Activated naive CD8-positive, alpha-beta T cell treated with anti-CD3 and anti-CD28 coated beads, Interleukin-2, amount 50 U/mL, for 16 hours (primary cell): ENCODE measurements around the gene FAM50A.

Experiments
- DNase-seq: peaks from one replicate; pipeline ENCODE4 v3.0.0-alpha.2; 2020; ENCODE audit warnings: low read depth, low spot score

Gene FAM50A

DNA sequence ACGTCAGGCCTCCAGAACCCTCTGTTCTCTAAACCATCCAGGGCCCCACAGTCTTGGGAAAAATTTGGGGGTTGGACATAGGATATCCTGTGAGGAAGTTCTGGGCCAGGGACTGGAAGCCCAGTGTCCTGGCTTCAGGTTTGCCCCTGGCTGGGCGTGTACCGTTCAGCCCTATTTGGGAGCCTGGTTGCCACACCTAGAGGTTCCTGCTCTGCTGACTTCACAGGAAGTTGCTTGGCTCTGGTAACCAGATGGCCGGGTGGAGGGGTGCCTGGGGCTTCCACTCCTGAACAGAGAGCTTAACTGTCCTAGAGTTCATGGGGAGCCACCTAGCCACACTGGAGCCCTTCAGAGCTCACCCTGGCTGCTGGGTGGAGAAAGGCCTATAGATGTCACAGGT is 31.5 kb upstream of the FAM50A start:
- DNase-seq: no peak

DNA sequence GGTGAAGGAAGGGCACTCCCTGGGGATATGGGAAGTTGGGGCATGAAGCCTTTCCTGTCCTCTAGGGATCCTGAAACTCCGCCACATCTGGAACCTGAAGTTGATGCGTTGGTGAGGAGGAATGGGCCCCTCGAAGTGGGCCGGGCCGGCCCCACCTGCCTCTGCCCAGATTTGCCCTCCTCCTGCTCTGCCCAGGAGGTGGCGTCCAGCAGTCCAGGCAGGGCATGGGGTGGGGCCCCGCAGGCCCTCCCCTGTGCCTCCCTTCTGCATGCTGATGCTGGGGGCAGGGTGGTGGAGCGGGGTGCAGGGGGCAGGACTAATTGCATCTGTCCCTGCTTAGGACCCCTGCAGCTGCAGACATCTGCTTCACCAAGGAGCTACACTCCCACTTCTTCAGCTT is 30.8 kb upstream of the FAM50A start:
- DNase-seq: no peak

DNA sequence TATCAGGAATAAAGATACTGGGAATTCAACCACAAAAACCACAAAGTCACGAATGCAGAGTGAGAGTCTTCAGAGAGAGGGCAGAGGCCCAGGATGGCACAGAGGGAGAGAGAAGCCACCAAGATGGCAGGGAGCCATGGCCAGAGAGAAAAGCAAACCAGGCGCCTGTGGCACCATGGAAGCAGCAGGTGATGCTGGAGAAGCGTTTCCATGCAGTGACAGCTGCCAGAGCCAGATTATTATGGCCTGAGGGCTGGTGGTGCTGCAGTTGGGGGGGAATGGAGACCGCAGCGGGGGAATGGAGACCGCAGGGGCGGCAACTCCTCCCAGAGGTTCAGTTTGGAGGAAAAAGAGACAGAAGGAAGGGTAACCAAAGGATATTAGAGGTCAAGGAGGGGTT is 26.8 kb upstream of the FAM50A start:
- DNase-seq: no peak

DNA sequence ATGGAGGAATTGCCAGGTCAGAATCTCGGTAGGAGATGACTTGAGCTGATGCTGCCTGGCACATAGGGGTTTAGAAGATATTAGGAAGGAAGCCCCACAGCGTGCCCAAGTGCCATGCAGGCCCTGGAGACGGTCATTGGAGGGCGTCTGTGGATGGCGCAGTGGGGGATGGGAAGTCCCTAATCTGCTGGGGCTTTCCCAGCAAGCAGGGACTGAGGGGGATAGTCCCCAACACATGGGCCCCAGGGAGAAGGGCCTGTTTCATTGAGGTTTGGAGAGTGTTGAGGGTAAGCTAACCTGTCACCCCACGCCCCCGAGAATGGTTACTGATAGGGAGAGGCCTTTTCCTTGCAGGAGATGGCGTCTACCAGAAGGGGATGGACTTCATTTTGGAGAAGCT is 24.8 kb upstream of the FAM50A start:
- DNase-seq: no peak

DNA sequence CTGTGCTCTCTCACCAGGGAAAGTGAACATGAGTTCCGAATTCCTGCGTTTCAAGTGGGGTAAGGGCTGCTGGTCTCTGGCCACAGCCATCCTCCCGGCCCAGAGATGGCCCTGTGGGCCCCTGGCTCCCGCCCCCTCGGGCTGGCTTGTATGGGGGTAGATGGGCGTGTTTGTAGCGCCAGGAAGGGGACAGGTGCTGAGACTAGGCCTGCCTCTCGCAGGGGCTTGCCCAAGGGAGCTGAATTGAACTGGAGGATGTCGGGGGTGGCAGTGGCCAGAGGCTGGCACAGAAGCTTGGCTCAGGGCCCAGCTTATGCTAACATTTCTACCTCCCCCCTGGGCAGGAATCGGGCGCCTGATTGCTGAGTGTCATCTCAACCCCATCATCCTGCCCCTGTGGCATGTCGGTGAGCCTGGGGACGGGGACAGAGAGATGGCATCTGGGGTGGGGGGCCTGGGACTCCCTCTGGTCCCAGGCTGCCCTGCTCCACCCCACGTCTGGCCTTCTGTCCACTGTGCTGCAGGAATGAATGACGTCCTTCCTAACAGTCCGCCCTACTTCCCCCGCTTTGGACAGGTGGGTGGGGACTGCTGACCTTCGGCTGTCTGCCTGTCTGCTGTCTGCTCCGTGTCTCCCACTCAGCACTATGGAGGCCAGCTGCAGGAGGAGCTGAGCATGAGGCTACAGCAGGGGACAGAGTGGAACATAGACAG is 24.1 kb upstream of the FAM50A start:
- no peak for DNase-seq

DNA sequence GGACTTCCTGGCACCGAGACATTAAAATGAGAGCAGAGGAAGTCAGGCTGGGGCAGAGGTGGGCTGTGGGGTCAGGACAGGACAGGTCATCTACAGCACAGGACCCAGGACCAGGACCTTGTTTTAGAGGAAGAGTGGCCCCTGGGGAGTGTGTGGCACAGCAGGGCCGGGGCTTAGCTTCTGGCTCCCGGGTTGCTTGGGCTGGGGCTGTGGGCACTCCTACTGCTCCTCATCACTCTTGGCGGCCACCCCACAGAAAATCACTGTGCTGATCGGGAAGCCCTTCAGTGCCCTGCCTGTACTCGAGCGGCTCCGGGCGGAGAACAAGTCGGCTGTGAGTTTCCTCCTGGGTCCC is 23.6 kb upstream of the FAM50A start:
- no peak for DNase-seq

DNA sequence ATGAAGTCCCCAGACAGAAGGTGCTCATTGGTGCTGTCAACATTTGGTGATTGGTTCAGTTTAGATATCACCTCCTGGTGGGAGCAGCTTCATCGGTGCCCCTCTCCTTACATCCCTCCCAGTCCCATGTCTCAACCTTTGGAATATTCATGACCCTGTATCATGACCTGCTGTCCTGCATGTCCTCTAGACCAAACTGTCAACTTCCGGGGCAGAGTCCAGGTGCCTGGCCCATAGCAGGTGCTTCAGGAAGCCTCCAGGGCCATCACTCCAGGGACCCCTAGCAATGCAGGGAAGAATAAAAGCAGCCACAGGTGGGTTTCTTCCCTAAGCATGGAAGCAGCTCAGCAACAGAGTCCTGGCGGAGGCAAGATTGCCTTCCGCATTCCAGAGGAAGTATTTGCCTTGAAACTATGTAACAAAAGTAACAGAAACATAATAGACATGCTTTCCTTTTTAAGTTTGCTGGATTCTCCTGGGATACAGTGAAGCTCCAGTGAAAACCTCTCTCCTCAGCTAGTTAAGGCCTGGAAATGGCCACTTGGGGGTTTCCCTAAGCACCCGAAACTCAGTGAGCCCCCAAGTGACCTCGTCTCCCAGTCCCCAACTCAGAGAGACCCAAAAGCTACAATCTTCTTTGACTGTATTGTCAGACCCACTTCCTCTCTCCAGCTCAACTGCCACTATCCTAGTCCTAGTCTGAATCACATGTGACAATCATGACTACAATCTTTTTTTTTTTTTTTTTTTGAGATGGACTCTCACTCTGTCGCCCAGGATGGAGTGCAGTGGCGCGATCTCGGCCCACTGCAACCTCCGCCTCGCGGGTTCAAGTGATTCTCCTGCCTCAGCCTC is 16.8 kb upstream of the FAM50A start:
- DNase-seq: no peak

DNA sequence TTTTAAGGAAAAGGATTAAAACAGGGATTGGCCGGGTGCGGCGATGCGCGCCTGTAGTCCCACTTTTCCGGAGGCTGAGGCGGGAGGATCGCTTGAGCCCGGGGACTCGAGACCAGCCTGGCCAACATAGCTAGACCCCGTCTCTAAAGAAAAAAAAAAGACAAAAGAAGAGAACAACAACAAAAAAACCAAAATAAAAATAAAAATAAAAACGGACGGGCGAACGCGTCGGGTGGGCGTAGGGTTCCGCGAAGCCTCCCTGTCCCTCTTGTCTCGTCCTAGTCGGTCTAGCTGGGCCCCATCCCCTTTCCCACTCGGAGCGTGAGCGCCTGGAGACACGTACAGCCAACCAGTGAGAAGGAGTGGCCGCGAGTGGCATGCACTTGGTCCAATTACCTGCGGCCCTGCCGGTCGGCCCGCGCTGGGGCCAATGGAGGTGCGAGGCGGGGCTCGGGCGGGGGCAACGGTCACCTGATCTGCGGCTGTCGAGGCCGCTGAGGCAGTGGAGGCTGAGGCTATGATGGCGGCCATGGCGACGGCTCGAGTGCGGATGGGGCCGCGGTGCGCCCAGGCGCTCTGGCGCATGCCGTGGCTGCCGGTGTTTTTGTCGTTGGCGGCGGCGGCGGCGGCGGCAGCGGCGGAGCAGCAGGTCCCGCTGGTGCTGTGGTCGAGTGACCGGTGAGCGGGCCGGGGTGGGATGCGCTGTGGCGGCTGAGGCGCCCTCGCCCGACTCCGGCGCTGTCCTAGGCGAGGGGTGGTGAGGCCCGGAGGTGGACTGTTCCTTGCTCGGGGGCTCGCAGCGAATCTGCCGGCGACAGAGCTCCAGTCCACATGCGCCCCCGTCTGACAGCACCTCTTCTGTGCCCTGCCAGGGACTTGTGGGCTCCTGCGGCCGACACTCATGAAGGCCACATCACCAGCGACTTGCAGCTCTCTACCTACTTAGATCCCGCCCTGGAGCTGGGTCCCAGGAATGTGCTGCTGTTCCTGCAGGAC is 15.5 kb upstream of the FAM50A start, which contains the start of gene ATP6AP1:
ATP6AP1 (plus strand) TSS at position 502 of the 996 bp plus-strand sequence; CDS start at position 518, 16 bp downstream.
- DNase-seq: peak; percentile 71

DNA sequence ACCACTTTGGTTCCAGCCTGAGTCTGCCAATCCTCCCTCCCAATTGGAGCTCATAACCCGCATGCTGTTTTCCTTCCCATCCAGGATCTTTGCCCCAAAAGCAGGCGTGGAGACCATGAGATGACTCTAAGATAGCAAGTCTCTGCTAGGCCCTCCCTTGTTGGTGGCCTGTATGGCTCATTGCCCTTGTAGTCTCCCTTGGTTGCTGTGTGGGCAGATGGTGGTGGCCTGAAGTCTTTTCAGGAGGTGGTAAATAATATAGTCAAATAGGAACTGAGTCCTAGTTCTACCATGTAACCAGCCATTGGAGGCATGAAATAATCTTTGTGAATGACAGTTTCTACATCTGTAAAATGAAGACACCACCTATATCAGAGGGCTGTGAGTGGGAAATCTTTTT is 14.2 kb upstream of the FAM50A start:
- DNase-seq: no peak

DNA sequence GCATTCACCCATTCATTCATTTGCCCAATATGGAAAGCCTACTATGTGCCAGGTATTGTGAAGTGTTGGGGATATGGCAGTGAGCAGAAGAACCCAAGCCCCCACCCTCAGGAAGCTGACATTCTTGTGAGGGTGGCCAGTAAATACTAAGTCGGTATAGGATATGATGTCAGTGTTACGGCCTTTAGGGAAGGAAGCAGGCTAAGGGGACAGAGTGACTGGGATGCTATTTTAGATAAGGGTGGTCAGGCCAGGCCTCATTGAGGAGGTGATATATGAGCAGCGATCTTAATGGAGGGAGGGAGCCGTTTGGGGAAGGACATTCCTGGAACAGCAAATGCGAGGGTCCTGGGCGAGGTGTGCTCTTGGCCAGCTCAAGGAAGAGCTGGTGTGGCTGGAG is 13.5 kb upstream of the FAM50A start:
- no peak for DNase-seq

DNA sequence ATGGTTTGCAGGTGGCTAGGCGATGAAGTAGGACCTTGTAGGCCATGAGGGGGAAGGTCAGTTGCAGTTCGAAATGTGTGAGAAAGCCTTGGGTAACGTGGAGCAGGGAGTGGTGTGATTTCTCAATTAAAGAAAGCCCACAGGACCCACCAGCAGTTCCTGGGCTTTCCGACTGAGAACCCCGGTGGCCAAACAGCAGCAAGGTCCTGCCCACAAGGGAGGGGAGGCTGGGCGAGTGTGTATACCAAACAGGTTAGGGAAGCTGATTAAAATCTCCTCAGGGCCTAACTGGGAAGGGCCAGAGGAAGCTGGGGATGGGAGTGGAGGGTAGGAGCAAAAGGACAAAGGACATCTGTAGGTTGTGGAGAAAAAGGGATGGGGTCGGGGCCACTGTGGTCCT is 13.0 kb upstream of the FAM50A start:
- no peak for DNase-seq

DNA sequence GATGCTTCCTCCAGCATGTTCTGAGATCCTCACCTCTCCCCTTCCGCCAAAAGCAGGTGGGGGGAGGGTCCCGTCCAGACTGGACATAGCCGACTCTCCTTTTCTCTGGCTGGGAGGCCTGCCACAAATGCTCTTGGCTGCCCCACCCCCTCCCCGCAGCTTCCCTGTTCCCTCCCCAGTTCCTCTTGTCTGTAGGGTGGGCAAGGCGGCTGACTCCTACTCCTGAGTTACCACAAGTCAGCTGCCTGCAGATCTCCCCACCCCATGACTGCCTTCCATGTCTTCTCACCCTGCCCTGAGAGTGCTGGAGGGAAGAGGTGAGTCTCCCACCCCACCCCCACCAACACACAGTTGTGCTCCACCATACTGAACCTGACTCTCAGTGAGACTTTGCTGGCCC is 12.6 kb upstream of the FAM50A start:
- DNase-seq: no peak

DNA sequence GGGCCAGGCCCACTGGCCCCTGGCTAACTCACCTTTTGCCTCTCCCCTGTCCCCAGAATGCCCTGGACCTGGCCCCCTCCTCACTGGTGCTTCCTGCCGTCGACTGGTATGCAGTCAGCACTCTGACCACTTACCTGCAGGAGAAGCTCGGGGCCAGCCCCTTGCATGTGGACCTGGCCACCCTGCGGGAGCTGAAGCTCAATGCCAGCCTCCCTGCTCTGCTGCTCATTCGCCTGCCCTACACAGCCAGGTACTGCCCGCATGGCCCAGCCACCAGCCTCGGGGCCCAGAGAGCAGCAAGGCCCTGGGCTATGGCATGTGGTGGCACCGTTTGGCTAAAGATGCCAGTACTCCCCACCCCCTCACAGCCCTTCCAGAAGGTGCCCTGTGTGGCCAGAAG is 11.7 kb upstream of the FAM50A start:
- DNase-seq: no peak

DNA sequence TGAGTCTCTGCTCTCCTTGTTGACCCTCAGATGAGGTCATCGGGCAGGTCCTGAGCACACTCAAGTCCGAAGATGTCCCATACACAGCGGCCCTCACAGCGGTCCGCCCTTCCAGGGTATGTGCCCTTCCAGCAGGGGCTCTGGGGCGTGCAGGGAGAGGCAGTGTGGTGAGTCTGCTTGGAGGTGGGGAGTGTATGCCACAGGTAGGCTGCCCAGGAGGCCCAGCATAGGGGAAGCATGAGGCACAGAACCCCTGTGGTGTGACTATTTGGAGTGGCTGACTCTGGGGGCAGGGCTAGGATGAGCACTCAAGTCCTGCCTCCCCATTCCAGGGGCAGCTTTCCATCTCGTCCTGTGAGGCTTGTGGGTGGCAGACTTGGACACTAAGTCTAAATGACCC is 10.3 kb upstream of the FAM50A start:
- DNase-seq: no peak

DNA sequence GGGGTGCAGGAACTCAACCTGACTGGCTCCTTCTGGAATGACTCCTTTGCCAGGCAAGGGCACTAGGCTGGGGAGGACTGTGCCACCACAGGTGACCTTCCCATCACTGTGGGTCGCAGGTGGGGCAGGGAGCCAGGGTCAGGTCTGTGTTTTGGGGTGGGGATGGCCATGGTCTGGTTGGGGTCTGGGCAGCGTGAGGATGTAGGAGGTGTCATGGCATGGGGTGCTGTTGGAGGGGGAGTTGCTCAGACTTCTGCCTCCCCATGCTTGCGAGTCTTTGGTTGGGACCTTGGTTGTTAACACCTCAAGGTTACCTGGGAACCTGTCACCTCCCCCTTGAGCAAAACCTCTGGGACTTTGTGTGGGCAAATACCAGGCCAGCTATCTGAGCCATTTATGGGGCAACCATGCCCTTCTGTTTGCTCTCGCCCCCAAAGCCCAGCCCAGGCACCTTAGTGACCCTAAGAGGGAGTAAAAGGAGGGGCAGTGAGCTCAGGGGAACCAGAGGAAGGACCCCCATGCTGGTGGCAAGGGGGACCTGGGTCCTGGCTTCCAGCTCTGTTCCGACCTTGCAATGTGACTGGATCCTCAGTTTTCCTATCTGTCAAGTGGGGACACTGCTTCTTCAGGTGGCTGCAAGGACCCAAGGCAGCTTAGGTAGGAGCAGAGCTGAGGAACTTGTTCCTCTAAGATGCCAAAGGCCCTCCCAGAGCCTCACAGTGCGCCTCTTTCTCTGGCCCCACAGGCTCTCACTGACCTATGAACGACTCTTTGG is 9.4 kb upstream of the FAM50A start:
- DNase-seq: no peak

DNA sequence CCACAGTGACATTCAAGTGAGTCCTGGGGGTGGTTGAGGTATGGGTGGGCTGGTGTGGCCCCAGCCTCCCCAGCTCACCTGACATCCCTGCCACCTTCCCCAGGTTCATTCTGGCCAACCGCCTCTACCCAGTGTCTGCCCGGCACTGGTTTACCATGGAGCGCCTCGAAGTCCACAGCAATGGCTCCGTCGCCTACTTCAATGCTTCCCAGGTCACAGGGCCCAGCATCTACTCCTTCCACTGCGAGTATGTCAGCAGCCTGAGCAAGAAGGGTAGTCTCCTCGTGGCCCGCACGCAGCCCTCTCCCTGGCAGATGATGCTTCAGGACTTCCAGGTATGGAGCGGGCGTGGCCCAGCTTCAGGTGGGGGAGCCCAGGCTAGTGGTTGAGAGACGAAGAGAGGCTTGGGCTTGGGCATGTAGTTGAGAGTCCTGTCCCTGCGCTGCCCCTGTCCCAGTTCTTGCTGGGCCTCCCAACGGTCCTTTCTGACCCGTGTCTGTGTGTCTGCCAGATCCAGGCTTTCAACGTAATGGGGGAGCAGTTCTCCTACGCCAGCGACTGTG is 8.7 kb upstream of the FAM50A start:
- DNase-seq: no peak

DNA sequence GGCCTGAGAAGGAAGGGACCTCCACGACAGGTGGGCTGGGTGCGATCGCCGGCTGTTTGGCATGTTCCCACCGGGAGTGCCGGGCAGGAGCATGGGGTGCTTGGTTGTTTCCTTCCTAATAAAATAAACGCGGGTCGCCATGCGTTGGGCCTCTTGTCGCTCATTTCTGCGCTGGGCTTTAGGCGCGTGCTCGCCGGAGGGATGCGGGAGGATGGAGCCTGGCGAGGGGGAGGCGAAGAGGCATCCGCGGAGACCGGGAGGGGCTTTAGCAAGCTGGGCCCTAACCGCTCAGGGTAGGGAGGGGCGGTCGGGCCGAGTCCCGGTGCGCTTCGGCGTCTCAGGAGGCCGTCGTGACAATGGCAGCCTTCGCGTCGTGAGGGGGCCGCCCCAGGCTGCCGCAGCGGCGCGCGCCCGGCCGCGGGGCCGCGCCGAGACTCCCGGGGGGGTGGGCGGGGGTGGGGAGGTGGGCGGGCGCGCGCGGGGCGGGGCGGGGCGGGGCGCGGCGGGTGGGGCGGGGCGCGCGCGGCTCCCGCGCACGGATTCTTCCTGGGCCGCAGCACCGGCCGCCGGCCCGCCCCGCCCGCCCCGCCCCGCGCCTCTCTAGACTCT is 7.5 kb upstream of the FAM50A start:
- no peak for DNase-seq

DNA sequence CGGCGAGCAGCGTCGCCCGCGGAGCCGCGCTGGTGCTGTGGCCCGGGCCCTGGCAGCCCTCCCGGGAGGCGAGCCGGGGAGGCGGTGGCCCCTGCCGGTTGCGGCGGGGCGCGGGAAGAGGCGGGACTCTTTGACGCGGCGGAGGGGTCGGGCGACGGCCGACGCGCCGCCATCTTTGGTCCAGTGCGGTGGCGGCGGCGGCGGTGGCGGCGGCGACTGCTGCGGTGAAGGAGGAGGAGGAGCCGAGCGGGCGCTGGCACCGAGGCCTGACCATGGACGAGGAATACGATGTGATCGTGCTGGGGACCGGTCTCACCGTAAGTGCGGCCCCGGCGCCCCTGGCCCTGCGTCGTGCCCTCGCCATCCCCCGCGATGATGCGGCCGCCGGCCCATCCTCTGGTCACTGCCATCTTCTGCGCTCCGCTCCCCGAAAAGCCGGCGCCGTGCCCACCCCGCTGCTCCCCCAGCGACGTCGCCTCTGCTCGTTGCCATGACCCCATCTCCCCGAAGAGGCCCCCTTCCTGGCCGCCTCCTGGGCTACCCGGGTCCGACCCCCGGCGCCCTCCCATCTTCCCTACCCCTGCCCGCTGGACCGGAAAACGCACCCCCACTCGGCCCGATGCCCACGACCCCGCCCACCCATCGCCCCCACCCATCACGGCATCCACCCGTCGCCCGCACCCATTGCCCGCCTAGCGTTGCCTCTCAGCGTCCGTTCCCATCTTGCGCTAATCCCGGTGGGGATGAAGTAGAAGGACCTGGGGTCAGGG is 6.8 kb upstream of the FAM50A start, which contains the start of gene GDI1:
GDI1 (plus strand) TSS at position 172 of the 770 bp plus-strand sequence; CDS start at position 273, 101 bp downstream.
- DNase-seq: no peak
